IMR-90 (cell line): ENCODE results near the gene CENPS. TPM values are rescaled to one million over a fixed set of nuclear protein-coding genes. Genes with fewer than 3 reads are reported as not detected.

ENCODE experiments used
- ATAC-seq: fragments of 200-7000 bp; cut with Tn5 transposase; 2 replicates; pipeline ENCODE4 v1.9.1; 2020; ENCODE audit warnings: low read depth, mild to moderate bottlenecking, moderate library complexity
- BruUV-seq: library from RNA; stranded (reverse); fragments of 400-500 nt; replicated peaks from 2 replicates; lab custom pipeline; 2021; lab: Mats Ljungman, UMichigan
- CTCF ChIA-PET: fragments of 300-600 bp; formaldehyde crosslinking; extraction: SDS; loops from one replicate; lab custom pipeline; 2021; ENCODE audit warnings: antibody characterized with exemption; lab: Yijun Ruan, JAX
- POLR2A ChIA-PET: fragments of 300-600 bp; sonication (Branson Sonifier 250); formaldehyde crosslinking; loops from one replicate; lab custom pipeline; 2022; ENCODE audit warnings: antibody characterized with exemption; ENCODE audit not compliant: unreplicated experiment; lab: Charles Lee
- DNase-seq: peaks from one replicate; pipeline ENCODE4 v3.0.0; 2013
- H2AFZ ChIP-seq: replicated peaks from 2 replicates; pipeline ENCODE3; 2013; ENCODE audit warnings: low read length, mild to moderate bottlenecking; ENCODE audit not compliant: poor library complexity
- H2AK5ac ChIP-seq: 2 replicates; pipeline ENCODE4 v1.6.1; 2013; ENCODE audit warnings: low read depth, low read length, inconsistent platforms
- H2AK9ac ChIP-seq: replicated peaks from 2 replicates; pipeline ENCODE3; 2013; ENCODE audit warnings: mild to moderate bottlenecking, low read depth, low read length, moderate library complexity; ENCODE audit not compliant: poor library complexity
- H2BK120ac ChIP-seq: 2 replicates; pipeline ENCODE4 v1.6.1; 2013; ENCODE audit warnings: low read depth, low read length, inconsistent platforms
- H2BK15ac ChIP-seq: 3 replicates; pipeline ENCODE4 v1.6.1; 2013; ENCODE audit warnings: low read depth, low read length, inconsistent platforms
- H2BK20ac ChIP-seq: 2 replicates; pipeline ENCODE4 v1.6.1; 2013; ENCODE audit warnings: low read depth, mild to moderate bottlenecking, inconsistent platforms, low read length, moderate library complexity
- H2BK5ac ChIP-seq: 2 replicates; pipeline ENCODE4 v1.6.1; 2013; ENCODE audit warnings: mild to moderate bottlenecking, low read depth, low read length, inconsistent platforms; ENCODE audit not compliant: poor library complexity, severe bottlenecking
- H3K14ac ChIP-seq: replicated peaks from 2 replicates; pipeline ENCODE4 v1.6.1; 2013; ENCODE audit warnings: low read depth, low read length, inconsistent platforms
- H3K18ac ChIP-seq: 2 replicates; pipeline ENCODE4 v1.6.1; 2013; ENCODE audit warnings: low read depth, low read length, control low read depth
- H3K23ac ChIP-seq: 2 replicates; pipeline ENCODE4 v1.6.1; 2013; ENCODE audit warnings: low read depth, low read length, inconsistent platforms
- H3K27ac ChIP-seq: 2 replicates; pipeline ENCODE4 v1.5.1; 2013; ENCODE audit warnings: mild to moderate bottlenecking, control low read depth, low read length; ENCODE audit not compliant: insufficient read depth
- H3K27me3 ChIP-seq: 2 replicates; pipeline ENCODE4 v1.6.1; 2013; ENCODE audit warnings: low read length; ENCODE audit not compliant: control insufficient read depth, insufficient read depth
- H3K36me3 ChIP-seq: 2 replicates; pipeline ENCODE4 v1.6.1; 2013; ENCODE audit warnings: low read length, mixed read lengths; ENCODE audit not compliant: control insufficient read depth, insufficient read depth
- H3K4ac ChIP-seq: 2 replicates; pipeline ENCODE4 v1.6.1; 2013; ENCODE audit warnings: low read depth, low read length, inconsistent platforms
- H3K4me1 ChIP-seq: 2 replicates; pipeline ENCODE4 v1.6.1; 2013; ENCODE audit warnings: low read length, mixed read lengths; ENCODE audit not compliant: control insufficient read depth, insufficient read depth
- H3K4me2 ChIP-seq: 2 replicates; pipeline ENCODE4 v1.6.1; 2013; ENCODE audit warnings: low read depth, mild to moderate bottlenecking, control low read depth, low read length, moderate library complexity
- H3K4me3 ChIP-seq: 2 replicates; pipeline ENCODE4 v1.5.1; 2013; ENCODE audit warnings: low read depth, mild to moderate bottlenecking, control low read depth, low read length, moderate library complexity; ENCODE audit not compliant: insufficient read depth
- H3K56ac ChIP-seq: 2 replicates; pipeline ENCODE4 v1.6.1; 2013; ENCODE audit warnings: low read length, inconsistent platforms; ENCODE audit not compliant: insufficient read depth; ENCODE audit errors: extremely low read depth
- H3K79me1 ChIP-seq, 2 experiments: 2 replicates each; pipeline ENCODE4 v1.6.1; 2013; ENCODE audit warnings: low read length in 2 of 2, inconsistent platforms in 1 of 2, low read depth in 1 of 2
- H3K9ac ChIP-seq: 2 replicates; pipeline ENCODE4 v1.6.1; 2013; ENCODE audit warnings: low read depth, low read length, control low read depth
- H3K9me1 ChIP-seq: 2 replicates; pipeline ENCODE4 v1.6.1; 2013; ENCODE audit warnings: low read length, inconsistent platforms; ENCODE audit not compliant: insufficient read depth
- H3K9me3 ChIP-seq: 2 replicates; pipeline ENCODE4 v1.6.1; 2013; ENCODE audit warnings: low read length; ENCODE audit not compliant: control insufficient read depth, insufficient read depth
- H4K20me1 ChIP-seq: 2 replicates; pipeline ENCODE4 v1.6.1; 2013; ENCODE audit warnings: low read length, inconsistent platforms; ENCODE audit not compliant: insufficient read depth
- H4K5ac ChIP-seq: 2 replicates; pipeline ENCODE4 v1.6.1; 2013; ENCODE audit warnings: mild to moderate bottlenecking, low read depth, low read length, control low read depth
- H4K8ac ChIP-seq, 2 experiments: 2 replicates each; pipeline ENCODE4 v1.6.1; 2013; ENCODE audit warnings: low read depth in 2 of 2, low read length in 2 of 2, control low read depth in 1 of 2, inconsistent platforms in 1 of 2
- H4K91ac ChIP-seq: 2 replicates; pipeline ENCODE4 v1.6.1; 2013; ENCODE audit warnings: low read depth, low read length, inconsistent platforms; ENCODE audit not compliant: insufficient read depth
- BHLHE40 ChIP-seq: fragments of 150-350 bp; IDR thresholded peaks from 2 replicates; pipeline ENCODE4 v1.6.1; 2016; ENCODE audit warnings: mild to moderate bottlenecking, low read depth, low read length
- CEBPB ChIP-seq: IDR thresholded peaks from 2 replicates; pipeline ENCODE4 v1.6.1; 2012; ENCODE audit warnings: low read depth, low read length, improper control_type of control experiment
- CHD1 ChIP-seq: IDR thresholded peaks from 2 replicates; pipeline ENCODE4 v1.6.1; 2012; ENCODE audit warnings: low read depth, low read length, improper control_type of control experiment
- CTCF ChIP-seq: conservative IDR thresholded peaks from 2 replicates; pipeline ENCODE4 v1.5.1; 2012; ENCODE audit warnings: mild to moderate bottlenecking, low read depth, low read length, improper control_type of control experiment
- FOS ChIP-seq: fragments of 150-350 bp; IDR thresholded peaks from 2 replicates; pipeline ENCODE4 v1.6.1; 2016; ENCODE audit warnings: low read depth, low read length
- MAFK ChIP-seq: IDR thresholded peaks from 2 replicates; pipeline ENCODE4 v1.6.1; 2012; ENCODE audit warnings: low read depth, low read length, improper control_type of control experiment
- MAZ ChIP-seq: IDR thresholded peaks from 2 replicates; pipeline ENCODE4 v1.6.1; 2012; ENCODE audit warnings: low read depth, mild to moderate bottlenecking, low read length, improper control_type of control experiment, moderate library complexity, borderline replicate concordance
- MXI1 ChIP-seq: IDR thresholded peaks from 2 replicates; pipeline ENCODE4 v1.6.1; 2012; ENCODE audit warnings: low read depth, mild to moderate bottlenecking, low read length, moderate library complexity, borderline replicate concordance
- NFE2L2 ChIP-seq: fragments of 150-350 bp; IDR thresholded peaks from 2 replicates; pipeline ENCODE4 v1.6.1; 2016; ENCODE audit warnings: low read depth, mild to moderate bottlenecking, low read length
- POLR2A ChIP-seq: IDR thresholded peaks from 2 replicates; pipeline ENCODE4 v1.6.1; 2012; ENCODE audit warnings: mild to moderate bottlenecking, low read depth, low read length
- RAD21 ChIP-seq: IDR thresholded peaks from 2 replicates; pipeline ENCODE4 v1.6.1; 2012; ENCODE audit warnings: low read length, improper control_type of control experiment
- RCOR1 ChIP-seq: IDR thresholded peaks from 2 replicates; pipeline ENCODE4 v1.6.1; 2012; ENCODE audit warnings: mild to moderate bottlenecking, low read length, improper control_type of control experiment; ENCODE audit not compliant: insufficient replicate concordance
- RFX5 ChIP-seq: IDR thresholded peaks from 2 replicates; pipeline ENCODE4 v1.8.0; 2012; ENCODE audit warnings: low read depth, mild to moderate bottlenecking, low read length, moderate library complexity
- SMC3 ChIP-seq: fragments of 150-350 bp; IDR thresholded peaks from 2 replicates; pipeline ENCODE4 v1.6.1; 2016; ENCODE audit warnings: low read depth, mild to moderate bottlenecking, antibody characterized with exemption, low read length, moderate library complexity
- USF2 ChIP-seq: fragments of 150-350 bp; IDR thresholded peaks from 2 replicates; pipeline ENCODE4 v1.6.1; 2017; ENCODE audit warnings: mild to moderate bottlenecking, antibody characterized with exemption, low read length, low read depth
- WGBS, 2 experiments: methylation state at CpG; one replicate each; pipeline versions ENCODE4 v1.1.5 to v1.1.7; 2013; ENCODE audit warnings: missing lambda C conversion rate in 2 of 2; ENCODE audit not compliant: insufficient read length in 1 of 2; ENCODE audit errors: extremely low coverage in 2 of 2; 5-methylcytosine and 5-hydroxymethylcytosine counted together
- dilution Hi-C: fragments of 300-500 bp; cut with HindIII; formaldehyde crosslinking; loops from one replicate; pipeline ENCODE4 v1.14.3; 2018; ENCODE audit warnings: low sequenced_read_pairs; ENCODE audit not compliant: unreplicated experiment
- in situ Hi-C: fragments of 300-500 bp; cut with MboI; formaldehyde crosslinking; loops from 3 replicates; pipeline ENCODE4 v1.14.3; 2019; ENCODE audit warnings: low sequenced_read_pairs, inconsistent platforms, mixed read lengths
- intact Hi-C: fragments of 100-400 bp; cut with micrococcal nuclease; formaldehyde crosslinking; loops from 2 replicates; pipeline ENCODE4 v1.10.0; 2022
- polyA plus RNA-seq, 3 experiments: library from polyadenylated mRNA; depleted of rRNA; stranded (reverse); fragments of >200 nt; gene quantifications; 2 replicates each; pipeline ENCODE4 v1.2.3, GENCODE V29; 2012; ENCODE audit warnings: low replicate concordance in 1 of 3
- total RNA-seq: library from RNA; depleted of rRNA; stranded (reverse); fragments of >200 nt; gene quantifications from 2 replicates; pipeline ENCODE4 v1.2.3, GENCODE V29; 2012
- TF ChIP-seq, protein P1 (sequence below): fragments of 150-350 bp; IDR thresholded peaks from 2 replicates; pipeline ENCODE4 v1.6.1; 2016; ENCODE audit warnings: low read depth, mild to moderate bottlenecking, low read length, moderate library complexity, borderline replicate concordance

CENPS gene
- total and polyA plus RNA-seq, 2 of the 4 experiments (the other 2 are of a cell fraction): 9.9 to 12.3 TPM

GRCh38 chr1:10419351-10419750 is 10.9 kb upstream of the CENPS start:
- Histone ChIP-seq H3K27me3 (no peaks in the 10 kb centered on the region), H3K4ac (no peak overlapping the region), H2BK15ac (no peak overlapping the region), H2AK5ac (no peak overlapping the region), H3K36me3 (peaks cover 56% of the 10 kb centered on the region), H3K23ac (no peak overlapping the region), H3K9me3 (no peaks in the 10 kb centered on the region), H2BK5ac (no peak overlapping the region), H4K5ac (no peak overlapping the region), H2BK20ac (no peak overlapping the region), H3K9me1 (peaks cover 10% of the 10 kb centered on the region), H3K56ac (no peak overlapping the region), H3K4me2 (no peak overlapping the region), H3K79me1 (peaks cover 0 to 10% of the 10 kb centered on the region in 2 experiments; a peak in 2 of 4 replicates), H3K18ac (no peak overlapping the region), H3K14ac (no peak overlapping the region), H3K4me3 (no peak overlapping the region), H4K91ac (no peak overlapping the region), H3K4me1 (peaks cover 3% of the 10 kb centered on the region), H2AK9ac (no peak overlapping the region), H3K27ac (no peak overlapping the region), H4K8ac (no peak overlapping the region), H4K20me1 (no peaks in the 10 kb centered on the region), H2BK120ac (no peak overlapping the region), H2AFZ (no peak overlapping the region), H3K9ac (no peak overlapping the region)
- ATAC-seq (no peak), DNase-seq (no peak)
- in situ Hi-C loops: loop anchor here (5.0 kb wide), 1 partner anchor 42 kb away; no protein-coding TSS in a partner anchor
- CTCF ChIA-PET: no interaction called here
- intact Hi-C loops: no loop called here
- POLR2A ChIA-PET: no interaction called here
- TF ChIP-seq MAZ: no peak
- no peak for TF ChIP-seq RFX5
- no peak for TF ChIP-seq NFE2L2
- no peak for TF ChIP-seq SMC3
- TF ChIP-seq, protein P1, sequence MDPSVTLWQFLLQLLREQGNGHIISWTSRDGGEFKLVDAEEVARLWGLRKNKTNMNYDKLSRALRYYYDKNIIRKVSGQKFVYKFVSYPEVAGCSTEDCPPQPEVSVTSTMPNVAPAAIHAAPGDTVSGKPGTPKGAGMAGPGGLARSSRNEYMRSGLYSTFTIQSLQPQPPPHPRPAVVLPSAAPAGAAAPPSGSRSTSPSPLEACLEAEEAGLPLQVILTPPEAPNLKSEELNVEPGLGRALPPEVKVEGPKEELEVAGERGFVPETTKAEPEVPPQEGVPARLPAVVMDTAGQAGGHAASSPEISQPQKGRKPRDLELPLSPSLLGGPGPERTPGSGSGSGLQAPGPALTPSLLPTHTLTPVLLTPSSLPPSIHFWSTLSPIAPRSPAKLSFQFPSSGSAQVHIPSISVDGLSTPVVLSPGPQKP: no peak
- no peak for TF ChIP-seq RCOR1
- TF ChIP-seq POLR2A: no peak
- no peak for TF ChIP-seq MAFK
- no peak for TF ChIP-seq FOS
- TF ChIP-seq BHLHE40: no peak
- TF ChIP-seq MXI1: no peak
- no peak for TF ChIP-seq RAD21
- TF ChIP-seq CEBPB: no peak
- TF ChIP-seq USF2: no peak
- TF ChIP-seq CTCF: no peak
- TF ChIP-seq CHD1: no peak
- dilution Hi-C loops: no loop called here
- no TSS peak for BruUV-seq
- WGBS, 2 experiments: 83% methylated on average over 9 of the region's 15 CpGs; no CpG with 5 or more reads in 1 of the 2 experiments
